Measurements from ENCODE around the gene GDPD1.
"Not testable (repeated sequence)": the region's sequence is repeated elsewhere in the genome, so short reads cannot be mapped to it uniquely, and the experiment has no call there.

GDPD1 gene

GRCh38 chr17:59220328-59221158, at the start of gene GDPD1:
TSS of gene GDPD1 (plus strand) at chr17:59220511. CDS start at chr17:59220610, 99 bp downstream.
- H3K9me3 ChIP-seq = no peaks in the 10 kb centered on the region
- H3K4me3 ChIP-seq = peak within 1 kb of the TSS; percentile 68
- no peaks in the 10 kb centered on the region; the same call in 1 of the 2 replicates for H3K36me3 ChIP-seq (replicated peaks)
- H3K4me1 ChIP-seq = peaks cover 12% of the 10 kb centered on the region
- DNase-seq (ENCODE audit: low spot score in 2 of 2) = peak; percentile 92 to 97
- in situ Hi-C loops (cut with MboI; ENCODE audit: low sequenced_read_pairs) = no loop called here
- no peaks in the 10 kb centered on the region for H3K27me3 ChIP-seq (ENCODE audit: low read depth)

GRCh38 chr17:59172436-59173004, 47.8 kb upstream of the GDPD1 start:
- Histone ChIP-seq H3K36me3 (replicated peaks) (peaks cover 51% of the 10 kb centered on the region), H3K27me3 (ENCODE audit: low read depth) (no peaks in the 10 kb centered on the region), H3K9me3 (no peaks in the 10 kb centered on the region), H3K4me3 (no peak overlapping the region), H3K4me1 (peaks cover 2% of the 10 kb centered on the region; the same call in 1 of the 2 replicates)
- in situ Hi-C loops (cut with MboI; ENCODE audit: low sequenced_read_pairs) = no loop called here
- DNase-seq (ENCODE audit: low spot score in 2 of 2) = no peak

GRCh38 chr17:59174671-59175070, 45.6 kb upstream of the GDPD1 start:
- no peaks in the 10 kb centered on the region for H3K4me1 ChIP-seq
- no peaks in the 10 kb centered on the region for H3K9me3 ChIP-seq
- DNase-seq (ENCODE audit: low spot score in 2 of 2) = no peak
- in situ Hi-C loops (cut with MboI; ENCODE audit: low sequenced_read_pairs) = no loop called here
- peaks cover 46% of the 10 kb centered on the region for H3K36me3 ChIP-seq (replicated peaks)
- H3K27me3 ChIP-seq (ENCODE audit: low read depth) = no peaks in the 10 kb centered on the region
- H3K4me3 ChIP-seq = no peak overlapping the region

GRCh38 chr17:59175076-59175475, 45.2 kb upstream of the GDPD1 start:
- Histone ChIP-seq H3K9me3 (no peaks in the 10 kb centered on the region), H3K4me1 (no peaks in the 10 kb centered on the region), H3K27me3 (ENCODE audit: low read depth) (no peaks in the 10 kb centered on the region), H3K36me3 (replicated peaks) (peaks cover 42% of the 10 kb centered on the region), H3K4me3 (no peak overlapping the region)
- DNase-seq (ENCODE audit: low spot score in 2 of 2) = no peak
- in situ Hi-C loops (cut with MboI; ENCODE audit: low sequenced_read_pairs) = no loop called here

- H3K9me3 ChIP-seq = no peaks in the 10 kb centered on the region
- H3K4me1 ChIP-seq = no peaks in the 10 kb centered on the region
- peaks cover 13% of the 10 kb centered on the region for H3K36me3 ChIP-seq (replicated peaks)
- no peaks in the 10 kb centered on the region for H3K27me3 ChIP-seq (ENCODE audit: low read depth)
- in situ Hi-C loops (cut with MboI; ENCODE audit: low sequenced_read_pairs) = no loop called here
- H3K4me3 ChIP-seq = no peak overlapping the region
- DNase-seq (ENCODE audit: low spot score in 2 of 2) = no peak
These were observed 41.9 kb upstream of the GDPD1 start for GRCh38 chr17:59178266-59178985.

- H3K4me3 ChIP-seq; H3K27me3 ChIP-seq (ENCODE audit: low read depth); H3K9me3 ChIP-seq; H3K36me3 ChIP-seq (replicated peaks); H3K4me1 ChIP-seq; in situ Hi-C loops (cut with MboI; ENCODE audit: low sequenced_read_pairs); DNase-seq (ENCODE audit: low spot score in 2 of 2): not testable (repeated sequence)
These were observed 40.7 kb upstream of the GDPD1 start for GRCh38 chr17:59179601-59180000.

GRCh38 chr17:59180626-59181025, 39.7 kb upstream of the GDPD1 start:
- Histone ChIP-seq H3K4me3 (no peak overlapping the region), H3K9me3 (no peaks in the 10 kb centered on the region), H3K4me1 (no peaks in the 10 kb centered on the region), H3K27me3 (ENCODE audit: low read depth) (no peaks in the 10 kb centered on the region), H3K36me3 (replicated peaks) (peaks cover 13% of the 10 kb centered on the region)
- no peak for DNase-seq (ENCODE audit: low spot score in 2 of 2)
- in situ Hi-C loops (cut with MboI; ENCODE audit: low sequenced_read_pairs) = no loop called here

- Histone ChIP-seq H3K4me3 (no peak overlapping the region), H3K4me1 (no peaks in the 10 kb centered on the region), H3K9me3 (no peaks in the 10 kb centered on the region), H3K36me3 (replicated peaks) (peaks cover 18% of the 10 kb centered on the region), H3K27me3 (ENCODE audit: low read depth) (no peaks in the 10 kb centered on the region)
- no peak for DNase-seq (ENCODE audit: low spot score in 2 of 2)
- in situ Hi-C loops (cut with MboI; ENCODE audit: low sequenced_read_pairs) = no loop called here
These were observed 38.8 kb upstream of the GDPD1 start for GRCh38 chr17:59181481-59181880.

GRCh38 chr17:59185997-59186396, 34.3 kb upstream of the GDPD1 start:
- H3K27me3 ChIP-seq (ENCODE audit: low read depth) = no peaks in the 10 kb centered on the region
- H3K4me3 ChIP-seq = no peak overlapping the region
- in situ Hi-C loops (cut with MboI; ENCODE audit: low sequenced_read_pairs) = no loop called here
- no peaks in the 10 kb centered on the region for H3K9me3 ChIP-seq
- no peak for DNase-seq (ENCODE audit: low spot score in 2 of 2)
- H3K36me3 ChIP-seq (replicated peaks) = peaks cover 52% of the 10 kb centered on the region
- no peaks in the 10 kb centered on the region for H3K4me1 ChIP-seq

- no peak for DNase-seq (ENCODE audit: low spot score in 2 of 2)
- Histone ChIP-seq H3K4me1 (no peaks in the 10 kb centered on the region), H3K4me3 (no peak overlapping the region), H3K27me3 (ENCODE audit: low read depth) (no peaks in the 10 kb centered on the region), H3K9me3 (no peaks in the 10 kb centered on the region), H3K36me3 (replicated peaks) (peaks cover 59% of the 10 kb centered on the region)
- in situ Hi-C loops (cut with MboI; ENCODE audit: low sequenced_read_pairs) = no loop called here
These were observed 33.5 kb upstream of the GDPD1 start for GRCh38 chr17:59186850-59187249.

- Histone ChIP-seq H3K27me3 (ENCODE audit: low read depth) (no peaks in the 10 kb centered on the region), H3K4me1 (no peaks in the 10 kb centered on the region), H3K9me3 (no peaks in the 10 kb centered on the region), H3K36me3 (replicated peaks) (peaks cover 82% of the 10 kb centered on the region), H3K4me3 (no peak overlapping the region)
- DNase-seq (ENCODE audit: low spot score in 2 of 2) = no peak
- in situ Hi-C loops (cut with MboI; ENCODE audit: low sequenced_read_pairs) = no loop called here
These were observed 29.5 kb upstream of the GDPD1 start for GRCh38 chr17:59190806-59191205.

GRCh38 chr17:59193336-59193862, 26.9 kb upstream of the GDPD1 start:
- Histone ChIP-seq H3K4me1 (no peaks in the 10 kb centered on the region), H3K9me3 (no peaks in the 10 kb centered on the region), H3K36me3 (replicated peaks) (peaks cover 87% of the 10 kb centered on the region), H3K27me3 (ENCODE audit: low read depth) (no peaks in the 10 kb centered on the region), H3K4me3 (no peak overlapping the region)
- no peak for DNase-seq (ENCODE audit: low spot score in 2 of 2)
- in situ Hi-C loops (cut with MboI; ENCODE audit: low sequenced_read_pairs) = no loop called here

- H3K36me3 ChIP-seq (replicated peaks) = peaks cover 82% of the 10 kb centered on the region
- no peaks in the 10 kb centered on the region for H3K9me3 ChIP-seq
- in situ Hi-C loops (cut with MboI; ENCODE audit: low sequenced_read_pairs) = no loop called here
- no peak overlapping the region for H3K4me3 ChIP-seq
- DNase-seq (ENCODE audit: low spot score in 2 of 2) = no peak
- no peaks in the 10 kb centered on the region for H3K4me1 ChIP-seq
- H3K27me3 ChIP-seq (ENCODE audit: low read depth) = no peaks in the 10 kb centered on the region
These were observed 20.9 kb upstream of the GDPD1 start for GRCh38 chr17:59199398-59199797.

GRCh38 chr17:59202320-59202719, 18.0 kb upstream of the GDPD1 start:
- DNase-seq (ENCODE audit: low spot score in 2 of 2) = no peak
- in situ Hi-C loops (cut with MboI; ENCODE audit: low sequenced_read_pairs) = no loop called here
- H3K27me3 ChIP-seq (ENCODE audit: low read depth) = no peaks in the 10 kb centered on the region
- H3K9me3 ChIP-seq = no peaks in the 10 kb centered on the region
- no peak overlapping the region for H3K4me3 ChIP-seq
- peaks cover 54% of the 10 kb centered on the region for H3K36me3 ChIP-seq (replicated peaks)
- no peaks in the 10 kb centered on the region for H3K4me1 ChIP-seq

All from HAP-1 (cell line).